ENCODE results near the gene POT1.
A peak's percentile ranks its signal among the peaks of the same experiment; 100 is the strongest.

Gene POT1

GRCh38 chr7:124938128-124938527, 8.5 kb upstream of the POT1 start:
- no peak overlapping the region for H2AK5ac ChIP-seq (ENCODE audit: low read length)
- H4K8ac ChIP-seq (ENCODE audit: low read depth, low read length) = no peak overlapping the region
- H3K4me3 ChIP-seq (ENCODE audit: low read length) = no peak overlapping the region
- no peaks in the 10 kb centered on the region for H3K79me2 ChIP-seq (ENCODE audit: control insufficient read depth, insufficient read depth, low read length)
- no peak overlapping the region for H3K27ac ChIP-seq (ENCODE audit: low read depth, low read length)
- H3K9ac ChIP-seq (ENCODE audit: low read length) = no peak overlapping the region
- no peak overlapping the region for H2BK15ac ChIP-seq (replicated peaks; ENCODE audit: low read depth)
- no peaks in the 10 kb centered on the region for H3K27me3 ChIP-seq (ENCODE audit: insufficient read depth, low read length, poor library complexity)
- no peaks in the 10 kb centered on the region for H3K79me1 ChIP-seq (ENCODE audit: low read length)
- no CpG with 5 or more reads among the region's 2 CpGs for WGBS (ENCODE audit: extremely low coverage, insufficient coverage, low lambda C conversion rate)
- no peak overlapping the region for H2BK5ac ChIP-seq (ENCODE audit: low read length)
- no peaks in the 10 kb centered on the region for H3K4me1 ChIP-seq (ENCODE audit: control insufficient read depth, low read depth, low read length)
- no peak overlapping the region for H3K23ac ChIP-seq (ENCODE audit: low read length)
- no peak overlapping the region for H3K4ac ChIP-seq (ENCODE audit: low read depth, low read length)
- no peak overlapping the region for H3K56ac ChIP-seq (ENCODE audit: low read length)
- no peak overlapping the region for H2BK120ac ChIP-seq (ENCODE audit: low read depth, low read length)
- H3K4me2 ChIP-seq (ENCODE audit: low read length) = no peak overlapping the region
- H3K18ac ChIP-seq (ENCODE audit: low read length) = no peak overlapping the region
- no peak for DNase-seq
- H4K5ac ChIP-seq (ENCODE audit: low read length) = no peak overlapping the region
- H3K36me3 ChIP-seq (ENCODE audit: control insufficient read depth, insufficient read depth, low read length) = no peaks in the 10 kb centered on the region

GRCh38 chr7:124937076-124937475, 7.5 kb upstream of the POT1 start:
- WGBS (ENCODE audit: extremely low coverage, insufficient coverage, low lambda C conversion rate) = no CpG with 5 or more reads among the region's 1 CpG
- H4K5ac ChIP-seq (ENCODE audit: low read length) = no peak overlapping the region

GRCh38 chr7:124934841-124935240, 5.2 kb upstream of the POT1 start:
- H3K23ac ChIP-seq (ENCODE audit: low read length) = no peak overlapping the region
- no peak overlapping the region for H3K4me2 ChIP-seq (ENCODE audit: low read length)
- H3K79me1 ChIP-seq (ENCODE audit: low read length) = no peaks in the 10 kb centered on the region
- no peaks in the 10 kb centered on the region for H3K27me3 ChIP-seq (ENCODE audit: insufficient read depth, low read length, poor library complexity)
- no peak overlapping the region for H2BK120ac ChIP-seq (ENCODE audit: low read depth, low read length)
- no peak overlapping the region for H2AK5ac ChIP-seq (ENCODE audit: low read length)
- no peaks in the 10 kb centered on the region for H3K36me3 ChIP-seq (ENCODE audit: control insufficient read depth, insufficient read depth, low read length)
- H3K9ac ChIP-seq (ENCODE audit: low read length) = no peak overlapping the region
- no peak overlapping the region for H2BK15ac ChIP-seq (replicated peaks; ENCODE audit: low read depth)
- no peaks in the 10 kb centered on the region for H3K79me2 ChIP-seq (ENCODE audit: control insufficient read depth, insufficient read depth, low read length)
- no peak overlapping the region for H3K4ac ChIP-seq (ENCODE audit: low read depth, low read length)
- no peak overlapping the region for H4K8ac ChIP-seq (ENCODE audit: low read depth, low read length)
- no peak overlapping the region for H4K5ac ChIP-seq (ENCODE audit: low read length)
- no peak overlapping the region for H3K56ac ChIP-seq (ENCODE audit: low read length)
- no peak overlapping the region for H2BK5ac ChIP-seq (ENCODE audit: low read length)
- no peaks in the 10 kb centered on the region for H3K4me1 ChIP-seq (ENCODE audit: control insufficient read depth, low read depth, low read length)
- no peak overlapping the region for H3K18ac ChIP-seq (ENCODE audit: low read length)
- no peak overlapping the region for H3K4me3 ChIP-seq (ENCODE audit: low read length)
- no peak overlapping the region for H3K27ac ChIP-seq (ENCODE audit: low read depth, low read length)
- no peak for DNase-seq

More at GRCh38 chr7:124937076-124937475, 7.5 kb upstream of the POT1 start:
- no peak overlapping the region for H3K56ac ChIP-seq (ENCODE audit: low read length)
- no peaks in the 10 kb centered on the region for H3K79me2 ChIP-seq (ENCODE audit: control insufficient read depth, insufficient read depth, low read length)
- H3K27me3 ChIP-seq (ENCODE audit: insufficient read depth, low read length, poor library complexity) = no peaks in the 10 kb centered on the region
- no peak overlapping the region for H3K9ac ChIP-seq (ENCODE audit: low read length)
- no peaks in the 10 kb centered on the region for H3K4me1 ChIP-seq (ENCODE audit: control insufficient read depth, low read depth, low read length)
- H3K4me2 ChIP-seq (ENCODE audit: low read length) = no peak overlapping the region
- H4K8ac ChIP-seq (ENCODE audit: low read depth, low read length) = no peak overlapping the region
- no peaks in the 10 kb centered on the region for H3K36me3 ChIP-seq (ENCODE audit: control insufficient read depth, insufficient read depth, low read length)
- no peak overlapping the region for H3K23ac ChIP-seq (ENCODE audit: low read length)
- H3K4me3 ChIP-seq (ENCODE audit: low read length) = no peak overlapping the region
- no peak for DNase-seq
- no peak overlapping the region for H2AK5ac ChIP-seq (ENCODE audit: low read length)
- no peak overlapping the region for H3K4ac ChIP-seq (ENCODE audit: low read depth, low read length)
- no peak overlapping the region for H2BK120ac ChIP-seq (ENCODE audit: low read depth, low read length)
- H2BK5ac ChIP-seq (ENCODE audit: low read length) = no peak overlapping the region
- no peak overlapping the region for H2BK15ac ChIP-seq (replicated peaks; ENCODE audit: low read depth)
- no peak overlapping the region for H3K27ac ChIP-seq (ENCODE audit: low read depth, low read length)
- H3K79me1 ChIP-seq (ENCODE audit: low read length) = no peaks in the 10 kb centered on the region
- H3K18ac ChIP-seq (ENCODE audit: low read length) = no peak overlapping the region

- 100% methylated on average over 1 of the region's 18 CpGs for WGBS (ENCODE audit: extremely low coverage, insufficient coverage, low lambda C conversion rate)
- H2AK5ac ChIP-seq (ENCODE audit: low read length) = no peak overlapping the region
Measured at GRCh38 chr7:124930655-124931597, 1.3 kb upstream of the POT1 start.

GRCh38 chr7:124930173-124930623, 573 bp upstream of the POT1 start:
- Histone ChIP-seq H3K4me2 (ENCODE audit: low read length) (peak overlapping the region; percentile 24), H2BK15ac (replicated peaks; ENCODE audit: low read depth) (no peak overlapping the region)
- WGBS (ENCODE audit: extremely low coverage, insufficient coverage, low lambda C conversion rate) = no CpG with 5 or more reads among the region's 1 CpG

More at GRCh38 chr7:124930655-124931597, 1.3 kb upstream of the POT1 start:
- no peak overlapping the region for H3K56ac ChIP-seq (ENCODE audit: low read length)
- H2BK15ac ChIP-seq (replicated peaks; ENCODE audit: low read depth) = no peak overlapping the region
- H3K4me2 ChIP-seq (ENCODE audit: low read length) = no peak overlapping the region
- no peak overlapping the region for H3K27ac ChIP-seq (ENCODE audit: low read depth, low read length)
- H3K4me3 ChIP-seq (ENCODE audit: low read length) = no peak overlapping the region
- no peak overlapping the region for H2BK120ac ChIP-seq (ENCODE audit: low read depth, low read length)
- peak; percentile 2 for DNase-seq
- H3K79me2 ChIP-seq (ENCODE audit: control insufficient read depth, insufficient read depth, low read length) = peaks cover 2% of the 10 kb centered on the region
- H3K4me1 ChIP-seq (ENCODE audit: control insufficient read depth, low read depth, low read length) = no peaks in the 10 kb centered on the region
- H3K18ac ChIP-seq (ENCODE audit: low read length) = no peak overlapping the region
- no peaks in the 10 kb centered on the region for H3K27me3 ChIP-seq (ENCODE audit: insufficient read depth, low read length, poor library complexity)
- H3K23ac ChIP-seq (ENCODE audit: low read length) = no peak overlapping the region
- no peaks in the 10 kb centered on the region for H3K79me1 ChIP-seq (ENCODE audit: low read length)
- no peak overlapping the region for H4K8ac ChIP-seq (ENCODE audit: low read depth, low read length)
- H3K36me3 ChIP-seq (ENCODE audit: control insufficient read depth, insufficient read depth, low read length) = no peaks in the 10 kb centered on the region
- H2BK5ac ChIP-seq (ENCODE audit: low read length) = no peak overlapping the region
- H3K4ac ChIP-seq (ENCODE audit: low read depth, low read length) = no peak overlapping the region
- H4K5ac ChIP-seq (ENCODE audit: low read length) = no peak overlapping the region
- no peak overlapping the region for H3K9ac ChIP-seq (ENCODE audit: low read length)

More at GRCh38 chr7:124930173-124930623, 573 bp upstream of the POT1 start:
- no peak for DNase-seq
- Histone ChIP-seq H4K8ac (ENCODE audit: low read depth, low read length) (no peak overlapping the region), H3K79me1 (ENCODE audit: low read length) (no peaks in the 10 kb centered on the region), H3K9ac (ENCODE audit: low read length) (peak overlapping the region; percentile 49), H3K4me1 (ENCODE audit: control insufficient read depth, low read depth, low read length) (no peaks in the 10 kb centered on the region), H3K4ac (ENCODE audit: low read depth, low read length) (no peak overlapping the region), H2AK5ac (ENCODE audit: low read length) (no peak overlapping the region), H4K5ac (ENCODE audit: low read length) (peak overlapping the region; percentile 41), H3K27ac (ENCODE audit: low read depth, low read length) (no peak overlapping the region), H3K27me3 (ENCODE audit: insufficient read depth, low read length, poor library complexity) (no peaks in the 10 kb centered on the region), H3K23ac (ENCODE audit: low read length) (no peak overlapping the region), H3K18ac (ENCODE audit: low read length) (no peak overlapping the region), H3K4me3 (ENCODE audit: low read length) (no peak overlapping the region), H2BK5ac (ENCODE audit: low read length) (no peak overlapping the region), H2BK120ac (ENCODE audit: low read depth, low read length) (no peak overlapping the region), H3K36me3 (ENCODE audit: control insufficient read depth, insufficient read depth, low read length) (no peaks in the 10 kb centered on the region), H3K79me2 (ENCODE audit: control insufficient read depth, insufficient read depth, low read length) (peaks cover 3% of the 10 kb centered on the region), H3K56ac (ENCODE audit: low read length) (no peak overlapping the region)

All from mesendoderm (in vitro differentiated cells).